GM18870 (cell line): ENCODE results near the gene SCIMP.
"Not testable (repeated sequence)": the region's sequence is repeated elsewhere in the genome, so short reads cannot be mapped to it uniquely, and the experiment has no call there.

Source experiments
- ATAC-seq: cut with Tn5 transposase; IDR thresholded peaks from one replicate; pipeline ENCODE4 v1.9.1; 2021; ENCODE audit warnings: moderate library complexity; ENCODE audit not compliant: unreplicated experiment

SCIMP gene

DNA sequence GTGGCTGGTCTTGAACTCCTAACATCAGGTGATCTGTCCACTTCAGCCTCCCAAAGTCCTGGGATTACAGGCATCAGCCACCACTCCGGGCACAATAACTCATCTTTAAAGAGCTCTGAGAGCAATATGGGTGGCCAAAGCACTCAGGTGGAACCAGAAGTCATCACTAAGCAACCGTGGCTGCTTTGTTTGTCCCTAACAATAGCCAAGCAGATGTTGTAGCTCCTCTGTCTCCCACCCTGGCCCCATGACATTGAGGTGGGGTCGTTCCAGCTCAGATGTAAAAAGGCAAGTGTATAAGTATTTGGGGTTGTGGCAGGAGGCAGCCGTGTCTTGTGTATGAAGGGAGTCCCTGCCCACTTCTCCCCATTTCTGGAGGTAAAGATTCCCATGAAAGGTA lies 3.7 kb upstream of the SCIMP start:
- no peak for ATAC-seq

DNA sequence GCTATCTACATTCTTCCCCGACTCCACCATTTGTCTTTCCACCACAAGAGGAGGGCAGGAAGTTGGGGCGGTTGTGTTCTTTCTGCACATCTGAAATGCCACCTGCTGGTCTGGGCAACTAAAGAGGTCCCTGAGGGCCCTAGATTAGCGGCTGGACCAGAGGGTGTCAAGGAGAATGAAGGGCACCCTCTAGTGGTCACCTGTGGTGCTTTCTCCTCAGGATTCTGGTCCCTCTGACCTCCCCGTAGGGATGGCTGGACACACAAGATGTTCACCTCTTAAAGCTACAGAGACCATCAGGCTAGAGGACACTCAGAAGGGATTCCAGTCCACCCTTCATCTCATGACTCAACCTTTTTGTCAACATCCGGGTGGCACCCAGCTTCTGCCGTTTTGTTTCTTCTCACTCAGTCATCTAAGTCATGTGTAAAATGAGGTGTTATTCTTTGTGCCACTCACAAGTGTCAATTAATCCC lies 2.9 kb upstream of the SCIMP start:
- no peak for ATAC-seq

DNA sequence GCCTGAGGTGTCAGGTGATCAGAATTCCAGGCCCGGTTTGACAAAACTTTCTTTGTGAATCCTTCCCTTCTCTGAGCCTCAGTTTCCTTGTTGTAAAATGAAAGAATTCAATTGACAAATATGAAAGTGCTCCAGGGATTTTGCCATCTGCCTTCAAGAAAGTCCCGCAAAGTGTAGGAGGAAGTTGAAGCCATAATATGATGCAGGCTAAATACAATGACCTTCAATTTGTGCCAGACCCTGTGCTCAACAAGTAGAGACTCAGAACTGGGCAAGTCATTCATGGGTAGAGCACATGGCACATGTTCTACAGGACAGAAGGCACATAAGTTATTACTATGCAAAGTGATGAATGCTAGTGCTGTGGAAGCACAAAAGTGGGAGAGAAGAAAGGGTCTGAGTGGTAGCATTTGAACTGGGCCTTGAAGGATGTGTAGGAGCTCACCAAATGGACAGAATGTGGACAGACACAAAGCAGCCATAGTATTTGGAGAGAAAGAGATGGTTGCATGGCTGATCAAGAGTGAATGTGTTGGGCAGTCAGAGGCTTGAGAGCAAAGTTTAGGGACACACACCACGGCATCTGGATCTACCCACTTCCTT lies 2.4 kb upstream of the SCIMP start:
- ATAC-seq: no peak

DNA sequence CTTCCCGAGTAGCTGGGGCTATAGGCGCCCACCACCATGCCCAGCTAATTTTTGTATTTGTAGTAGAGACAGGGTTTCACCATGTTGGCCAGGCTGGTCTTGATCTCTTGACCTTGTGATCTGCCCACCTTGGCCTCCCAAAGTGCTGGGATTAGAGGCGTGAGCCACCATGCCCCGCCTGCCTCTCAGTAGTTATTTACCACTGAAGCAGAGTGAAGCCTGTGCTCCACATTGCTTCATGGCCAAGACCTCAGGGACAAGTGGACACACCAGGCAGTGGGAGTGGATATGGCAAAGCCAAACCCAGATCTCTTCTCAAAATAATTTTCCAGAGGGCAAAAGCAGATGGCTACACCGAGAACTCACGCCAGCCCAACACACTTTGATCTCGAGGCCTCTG lies 1.2 kb downstream of the SCIMP start:
- not testable (repeated sequence) for ATAC-seq

DNA sequence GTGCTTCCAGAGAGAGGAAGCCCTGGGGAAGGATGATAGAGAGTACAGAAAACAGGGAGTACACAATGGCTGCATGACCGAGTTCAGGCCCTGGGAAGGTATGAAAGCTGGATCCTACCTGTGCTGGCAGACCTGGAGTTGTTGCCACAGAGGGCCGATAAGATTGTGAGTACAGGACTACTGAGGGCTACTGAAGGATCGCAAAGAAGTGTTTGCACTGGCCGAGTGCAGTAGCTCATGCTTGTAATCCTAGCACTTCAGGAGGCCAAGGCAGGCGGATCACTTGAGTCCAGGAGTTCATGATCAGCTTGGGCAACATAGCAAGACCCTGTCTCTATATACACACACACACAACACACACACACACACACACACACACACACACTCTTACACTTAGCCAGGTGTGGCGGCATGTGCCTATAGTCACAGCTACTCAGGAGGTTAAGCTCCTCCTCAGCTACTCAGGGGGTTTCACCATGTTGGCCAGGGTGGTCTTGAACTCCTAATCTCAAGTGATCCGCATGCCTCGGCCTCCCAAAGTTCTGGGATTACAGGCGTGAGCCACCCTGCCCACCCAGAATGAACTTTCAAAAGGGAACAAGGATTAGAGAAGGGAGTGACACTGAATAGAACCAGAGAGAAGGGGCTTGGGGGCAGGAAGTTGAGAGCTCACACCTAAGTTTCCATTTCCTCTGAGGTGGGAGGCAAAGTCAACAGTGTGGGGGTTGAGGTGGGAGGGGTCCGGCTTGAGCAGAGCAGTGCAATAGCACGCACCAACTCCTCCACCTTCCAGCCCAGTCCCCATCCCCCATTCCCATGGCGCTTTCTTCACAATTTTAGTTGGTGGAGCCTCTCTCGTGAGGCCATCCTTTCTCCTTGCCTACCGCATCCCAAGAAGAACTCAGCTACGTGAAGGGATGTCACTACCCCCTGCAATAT lies 7.5 kb downstream of the SCIMP start:
- ATAC-seq: no peak

DNA sequence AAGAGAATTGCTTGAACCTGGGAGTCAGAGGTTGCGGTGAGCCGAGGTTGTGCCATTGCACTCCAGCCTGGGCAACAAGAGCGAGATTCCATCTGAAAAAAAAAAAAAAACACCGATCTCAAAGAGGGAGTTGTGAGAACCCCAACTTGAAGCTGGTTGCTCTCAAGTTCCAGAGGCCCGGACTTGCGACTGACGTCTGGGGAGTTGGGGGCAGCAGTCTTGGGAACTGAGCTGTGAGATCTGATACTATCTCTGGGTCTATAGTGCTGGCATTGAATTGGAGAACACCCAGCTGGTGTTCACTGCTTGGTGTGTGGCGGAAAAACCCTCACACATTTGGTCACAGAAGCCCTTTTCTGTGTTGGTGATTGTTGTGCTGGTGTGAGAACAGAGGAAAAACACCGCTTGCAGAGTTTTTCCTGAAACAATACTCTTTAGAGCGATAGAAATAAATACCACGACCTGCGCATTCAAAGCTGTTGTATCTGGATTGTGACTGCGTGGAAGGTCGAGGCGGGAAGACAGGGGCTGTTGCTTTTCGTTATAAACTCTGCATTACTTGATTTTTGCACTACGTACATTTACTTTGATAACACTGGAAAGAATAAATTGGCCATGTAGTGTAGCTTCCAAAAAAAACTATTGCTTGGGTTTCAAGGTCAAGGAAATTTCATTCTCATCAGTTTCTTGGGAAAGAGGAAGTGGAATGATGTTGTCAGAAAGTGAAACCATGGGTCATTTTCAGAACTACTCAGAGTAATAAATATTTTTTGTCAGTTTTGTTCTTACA lies 8.8 kb downstream of the SCIMP start:
- ATAC-seq: no peak

DNA sequence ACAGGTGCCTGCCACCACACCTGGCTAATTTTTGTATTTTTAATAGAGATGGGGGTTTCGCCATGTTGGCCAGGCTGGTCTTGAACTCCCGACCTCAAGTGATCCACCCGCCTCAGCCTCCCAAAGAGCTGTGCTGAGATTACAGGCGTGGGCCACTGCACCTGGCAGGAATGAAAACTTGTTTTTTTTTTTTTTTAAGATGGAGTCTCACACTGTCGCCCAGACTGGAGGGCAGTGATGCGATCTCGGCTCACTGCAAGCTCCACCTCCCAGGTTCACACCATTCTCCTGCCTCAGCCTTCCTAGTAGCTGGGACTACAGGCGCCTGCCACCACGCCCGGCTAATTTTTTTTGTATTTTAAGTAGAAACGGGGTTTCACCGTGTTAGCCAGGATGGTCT lies 12.7 kb downstream of the SCIMP start:
- ATAC-seq: not testable (repeated sequence)

DNA sequence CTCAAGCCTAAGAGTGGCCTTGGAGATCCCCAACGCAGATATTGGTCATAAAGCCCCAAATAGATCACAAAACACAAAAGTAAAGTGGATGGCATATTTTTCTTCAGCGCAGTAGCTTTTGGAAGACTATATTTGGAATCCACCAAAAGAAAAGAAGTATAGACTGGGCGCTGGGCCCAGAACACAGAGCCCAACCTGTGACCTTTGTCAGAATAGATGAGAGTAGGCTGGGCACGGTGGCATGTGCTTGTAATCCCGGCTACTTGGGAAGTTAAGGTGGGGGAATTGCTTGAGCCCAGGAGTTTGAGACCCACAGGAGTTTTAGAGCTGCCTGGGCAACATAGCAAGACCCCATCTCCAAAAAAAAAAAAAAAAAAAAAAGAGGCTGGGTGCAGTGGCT lies 14.6 kb downstream of the SCIMP start:
- ATAC-seq: no peak

DNA sequence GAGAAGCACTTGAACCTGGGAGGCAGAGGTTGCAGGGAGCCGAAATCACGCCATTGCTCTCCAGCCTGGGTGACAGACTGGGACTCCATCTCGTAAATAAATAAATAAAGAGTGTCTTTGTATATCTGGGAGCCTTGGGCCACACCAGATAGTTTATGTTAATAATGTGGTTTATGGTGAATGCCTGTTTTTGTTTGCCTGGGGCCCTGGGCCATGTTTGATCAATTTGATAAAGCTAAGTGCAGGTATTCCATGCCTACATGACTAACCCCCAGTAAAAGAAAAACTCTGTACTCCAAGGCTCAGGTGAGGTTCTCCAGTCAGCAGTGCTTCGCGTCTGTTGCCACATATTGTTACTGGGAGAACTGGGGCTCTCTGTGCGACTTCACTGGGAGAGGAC lies 15.1 kb downstream of the SCIMP start:
- no peak for ATAC-seq

DNA sequence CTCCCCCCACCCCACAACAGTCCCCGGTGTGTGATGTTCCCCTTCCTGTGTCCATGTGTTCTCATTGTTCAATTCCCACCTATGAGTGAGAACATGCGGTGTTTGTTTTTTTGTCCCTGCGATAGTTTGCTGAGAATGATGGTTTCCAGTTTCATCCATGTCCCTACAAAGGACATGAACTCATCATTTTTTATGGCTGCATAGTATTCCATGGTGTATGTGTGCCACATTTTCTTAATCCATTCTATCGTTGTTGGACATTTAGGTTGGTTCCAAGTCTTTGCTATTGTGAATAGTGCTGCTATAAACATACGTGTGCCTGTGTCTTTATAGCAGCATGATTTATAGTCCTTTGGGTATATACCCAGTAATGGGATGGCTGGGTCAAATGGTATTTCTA lies 17.1 kb downstream of the SCIMP start:
- ATAC-seq: not testable (repeated sequence)

DNA sequence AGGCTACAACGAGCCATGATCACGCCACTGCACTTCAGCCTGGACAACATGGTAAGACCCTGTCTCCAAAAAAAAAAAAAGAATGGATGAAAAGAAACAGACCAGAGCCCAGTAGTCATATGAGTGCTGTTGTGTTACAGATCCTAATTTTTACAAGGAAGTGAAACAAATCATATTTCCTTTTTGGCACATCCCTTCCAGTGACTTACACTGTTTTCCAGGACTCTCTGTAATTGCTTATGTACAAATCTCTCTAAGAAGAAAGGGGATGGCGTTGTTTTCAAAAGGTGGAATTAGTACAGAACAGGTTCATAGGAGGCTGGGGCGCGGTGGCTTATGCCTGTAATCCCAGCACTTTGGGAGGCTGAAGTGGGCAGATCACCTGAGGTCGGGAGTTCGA lies 23.2 kb downstream of the SCIMP start:
- ATAC-seq: no peak

DNA sequence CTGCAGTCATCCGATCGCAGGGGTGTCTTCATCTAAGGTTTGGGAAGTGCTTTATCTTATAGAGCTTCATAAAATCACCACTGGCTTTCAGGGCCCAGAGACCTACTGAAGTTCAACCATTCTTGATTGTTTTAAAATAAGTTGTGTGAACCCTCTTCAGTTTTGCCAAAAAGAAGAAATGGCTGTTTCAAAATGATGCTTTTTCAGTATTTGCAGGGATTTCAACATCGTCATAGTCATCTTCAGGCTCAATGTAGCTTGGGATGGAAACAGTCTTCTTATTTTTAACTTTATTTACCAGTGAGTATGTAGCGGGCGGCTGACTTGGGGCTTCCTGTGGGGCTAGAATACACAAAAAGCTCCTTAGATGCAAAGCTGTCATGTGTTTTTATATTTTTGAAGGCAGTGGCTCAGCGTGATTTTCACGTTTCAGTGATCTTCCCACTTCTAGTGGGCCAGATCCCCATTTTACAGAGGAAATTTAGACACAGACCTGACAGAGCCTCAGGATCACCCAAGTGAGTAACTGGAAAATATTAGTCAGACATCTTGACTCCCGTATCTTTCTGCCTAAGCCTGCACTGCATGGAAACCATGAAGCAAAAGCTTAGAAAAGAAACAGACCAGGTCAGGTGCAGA lies 23.9 kb downstream of the SCIMP start:
- no peak for ATAC-seq

DNA sequence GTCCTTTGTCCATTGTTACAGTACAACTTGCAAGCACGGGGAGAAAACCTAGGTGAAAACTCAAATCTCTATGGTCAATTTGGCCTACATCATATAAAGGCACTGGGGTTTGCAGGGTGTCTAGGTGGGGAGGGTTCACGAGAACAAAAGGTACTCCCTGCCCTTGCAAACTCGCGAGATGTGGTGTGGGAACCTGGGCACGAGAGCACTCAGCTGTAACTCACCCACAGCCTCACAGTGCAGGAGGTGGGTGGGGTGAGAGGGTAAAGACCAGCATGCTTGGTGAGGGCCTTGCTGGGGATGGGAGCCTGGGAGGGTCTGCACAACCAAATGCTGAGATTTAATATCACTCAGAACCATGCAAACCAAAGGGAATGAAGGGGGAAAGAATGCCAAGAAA lies 24.6 kb downstream of the SCIMP start:
- ATAC-seq: no peak

DNA sequence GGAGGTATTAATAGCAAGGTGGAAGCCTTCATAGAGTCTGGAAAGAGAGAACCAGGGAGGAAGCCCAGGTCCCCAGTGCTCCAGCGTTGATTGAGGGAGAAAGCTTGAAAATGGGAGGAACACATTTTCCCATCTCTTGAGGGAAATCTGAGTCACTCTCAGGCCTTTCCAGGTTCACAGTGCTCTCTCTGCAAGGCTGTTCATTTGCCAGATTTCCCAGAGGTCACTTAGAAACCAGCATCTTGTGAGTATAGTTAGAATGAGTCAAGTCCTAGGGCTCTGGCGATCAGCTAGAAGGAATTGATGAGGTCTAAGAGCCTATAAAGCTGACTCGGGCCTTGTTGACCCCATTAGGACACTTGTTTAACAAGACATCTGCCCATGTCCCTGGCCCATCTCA lies 25.3 kb downstream of the SCIMP start:
- ATAC-seq: no peak

DNA sequence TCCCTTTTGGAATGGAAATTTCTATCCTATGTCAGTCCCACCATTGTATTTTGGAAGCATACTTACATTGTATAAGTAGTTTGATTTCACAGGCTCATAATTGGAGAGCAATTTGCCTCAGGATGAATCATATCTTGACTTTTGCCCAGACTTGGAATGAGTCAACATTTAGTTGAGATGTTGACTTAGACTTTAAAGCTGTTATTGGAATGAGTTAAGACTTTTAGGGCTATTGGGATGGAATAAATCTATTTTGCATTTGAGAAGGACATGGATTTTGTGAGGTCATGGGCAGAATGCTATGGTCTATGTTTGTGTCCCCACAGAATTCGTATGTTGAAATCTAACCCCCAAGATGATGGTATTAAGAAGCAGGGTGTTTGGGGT lies 30.8 kb downstream of the SCIMP start:
- no peak for ATAC-seq

DNA sequence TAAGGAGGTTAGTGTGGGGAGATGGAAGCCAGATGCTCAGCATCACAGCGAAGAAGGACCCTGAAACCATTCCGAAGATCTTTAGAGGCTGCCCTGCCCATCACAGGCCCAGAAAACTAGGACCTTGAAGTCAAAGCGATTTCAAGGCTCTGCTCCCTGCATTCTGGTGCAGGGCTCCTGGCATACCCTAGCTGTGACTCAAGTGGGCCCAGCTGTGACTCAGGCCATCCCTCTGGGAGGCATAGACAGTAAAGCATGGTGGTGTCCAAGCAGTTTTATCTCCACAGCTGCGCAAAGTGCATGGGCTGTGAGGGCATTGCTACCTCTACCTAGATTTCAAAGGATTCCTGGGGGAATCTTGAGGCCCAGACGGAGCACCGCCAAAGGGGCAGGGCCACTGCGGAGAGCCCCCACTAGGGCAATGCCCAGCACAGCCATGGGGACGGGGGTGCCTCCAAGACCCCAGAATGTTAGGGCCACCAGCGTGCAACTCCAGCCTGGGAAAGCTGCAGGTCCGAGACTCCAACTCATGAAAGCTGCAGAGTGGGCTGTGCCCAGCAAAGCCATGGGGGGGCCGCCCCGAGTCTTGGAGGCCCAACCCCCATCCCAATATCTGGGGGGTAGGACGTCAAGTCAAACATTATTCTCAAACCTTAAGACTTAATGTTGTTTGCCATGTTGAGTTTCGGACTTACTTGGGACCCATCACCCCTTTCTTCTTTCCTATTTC lies 31.3 kb downstream of the SCIMP start:
- no peak for ATAC-seq

DNA sequence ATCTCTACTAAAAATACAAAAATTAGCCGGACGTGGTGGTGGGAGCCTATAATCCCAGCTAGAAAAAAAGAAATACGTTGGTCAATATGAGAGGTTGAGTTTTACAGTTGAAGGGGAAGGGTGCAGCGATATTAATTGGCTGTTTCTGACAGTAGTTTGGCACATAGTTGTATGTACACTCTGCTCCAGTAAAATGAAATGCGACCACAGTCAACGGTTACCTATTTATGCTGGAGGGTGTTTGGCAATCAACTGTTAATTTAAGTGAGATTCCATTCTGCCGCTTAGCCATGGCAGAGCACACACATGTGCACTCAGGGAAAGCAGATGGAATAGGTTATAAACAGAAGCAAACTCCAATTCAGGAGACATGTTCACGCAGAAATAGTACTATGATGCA lies 33.6 kb downstream of the SCIMP start:
- ATAC-seq: no peak

DNA sequence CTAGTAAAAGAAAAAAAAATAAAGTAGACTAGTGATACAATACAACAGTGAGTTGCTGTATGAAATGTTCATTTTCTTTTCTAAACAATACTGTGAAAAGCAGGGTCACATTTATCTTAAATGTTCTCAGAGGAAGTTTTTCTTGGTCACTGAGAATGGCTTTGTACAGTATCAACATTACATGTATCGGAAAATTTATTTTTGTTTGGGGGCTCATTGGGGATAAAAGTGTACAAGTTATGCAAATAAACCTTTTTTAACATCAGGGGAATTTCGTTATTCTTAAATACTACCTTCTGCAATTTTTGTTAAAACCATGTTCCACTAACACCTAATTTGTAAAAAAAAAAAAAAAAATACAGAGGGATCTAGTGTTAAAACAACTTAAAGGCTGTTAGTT lies 34.3 kb downstream of the SCIMP start:
- ATAC-seq: no peak

DNA sequence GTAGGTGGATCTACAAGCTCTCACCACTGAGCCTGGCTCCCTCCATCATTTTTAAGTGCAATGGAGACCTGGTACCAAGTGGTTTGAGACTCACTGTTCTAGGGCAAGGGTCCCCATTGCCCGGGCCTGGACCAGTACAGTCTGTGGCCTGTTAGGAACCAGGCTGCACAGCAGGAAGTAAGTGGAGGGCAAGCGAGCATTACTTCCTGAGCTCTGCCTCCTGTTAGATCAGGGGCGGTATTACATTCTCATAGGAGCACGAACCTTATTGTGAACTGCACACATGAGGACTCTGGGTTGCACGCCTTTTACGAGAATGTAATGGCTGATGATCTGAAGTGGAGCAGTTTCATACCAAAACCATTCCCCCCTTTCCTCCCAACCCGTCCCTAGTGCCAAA lies 36.2 kb downstream of the SCIMP start:
- no peak for ATAC-seq

DNA sequence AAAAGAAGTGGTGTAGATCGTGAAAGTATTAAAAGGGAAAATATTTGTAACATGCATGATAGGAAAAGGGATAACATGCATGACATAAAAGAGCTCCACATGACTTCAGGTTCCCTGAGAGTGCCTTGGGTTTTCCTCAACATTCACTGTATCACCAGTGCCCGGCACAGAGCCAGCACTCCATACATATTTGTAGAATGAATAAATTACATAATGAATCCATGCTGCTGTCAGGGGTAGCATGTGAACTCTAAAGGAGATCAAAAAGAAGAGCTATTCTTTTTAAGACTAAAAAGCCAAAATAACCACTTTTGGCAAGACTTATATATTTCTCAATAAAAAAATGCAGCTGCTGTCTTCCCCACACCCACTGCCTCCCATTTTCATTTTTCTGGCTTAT lies 40.3 kb downstream of the SCIMP start:
- no peak for ATAC-seq
